K562 (cell line): Measurements from ENCODE around the gene KLHL20. TPM values are rescaled to one million over a fixed set of nuclear protein-coding genes. Genes with fewer than 3 reads are reported as not detected.
A peak's percentile ranks its signal among the peaks of the same experiment; 100 is the strongest.

Experiments used
- DNMT1 ChIP-seq: fragments of 450-650 bp; IDR thresholded peaks from 2 replicates; pipeline ENCODE4 v1.6.1; 2016; ENCODE audit warnings: antibody characterized with exemption, mild to moderate bottlenecking
- ELF2 ChIP-seq: fragments of 250-450 bp; sonication (Bioruptor Pico); IDR thresholded peaks from 2 replicates; pipeline ENCODE4 v1.5.0; 2021; ENCODE audit warnings: mild to moderate bottlenecking
- HDAC1 ChIP-seq, 2 experiments: fragments of 450-650 bp; IDR thresholded peaks; 2 replicates each; pipeline ENCODE4 v1.6.1; 2016 to 2017; ENCODE audit warnings: inconsistent platforms in 1 of 2, mild to moderate bottlenecking in 1 of 2, moderate library complexity in 1 of 2
- HNRNPL ChIP-seq: fragments of 200-400 bp; formaldehyde crosslinking; IDR thresholded peaks from 2 replicates; pipeline ENCODE4 v1.6.1; 2017; ENCODE audit warnings: low read depth, mild to moderate bottlenecking, low read length
- MAFK ChIP-seq: IDR thresholded peaks from 2 replicates; pipeline ENCODE4 v1.6.1; 2011; ENCODE audit warnings: low read length, improper control_type of control experiment
- MAZ ChIP-seq, 2 experiments: fragments of 450-650 bp in 1 of 2; sonication (generic) in 1 of 2; formaldehyde crosslinking; IDR thresholded peaks in 1 of 2; conservative IDR thresholded peaks in 1 of 2; 2 replicates each; pipeline versions ENCODE4 v1.4.0 to v1.5.0; 2020; ENCODE audit warnings: mild to moderate bottlenecking in 1 of 2, missing genetic modification reagents in 1 of 2
- NR2C2 ChIP-seq, 2 experiments: fragments of 200-800 bp in 1 of 2; sonication (Bioruptor generic) in 1 of 2; sonication (generic) in 1 of 2; formaldehyde crosslinking in 1 of 2; IDR thresholded peaks; 2 replicates each; pipeline versions ENCODE4 v1.6.1 to v1.8.0; 2016 to 2022; ENCODE audit warnings: mild to moderate bottlenecking in 1 of 2, missing compliant biosample characterization in 1 of 2, missing genetic modification characterization in 1 of 2, missing genetic modification reagents in 1 of 2
- PHF20 ChIP-seq: fragments of 450-650 bp; IDR thresholded peaks from 2 replicates; pipeline ENCODE4 v1.6.1; 2018; ENCODE audit not compliant: partially characterized antibody
- RBFOX2 ChIP-seq: fragments of 200-400 bp; formaldehyde crosslinking; IDR thresholded peaks from 2 replicates; pipeline ENCODE4 v1.6.1; 2017; ENCODE audit warnings: low read depth, mild to moderate bottlenecking, low read length, moderate library complexity
- RFX1 ChIP-seq: fragments of 450-650 bp; IDR thresholded peaks from 2 replicates; pipeline ENCODE4 v1.6.1; 2016; ENCODE audit warnings: mild to moderate bottlenecking, moderate library complexity
- SMAD2 ChIP-seq: fragments of 150-350 bp; IDR thresholded peaks from 2 replicates; pipeline ENCODE4 v1.6.1; 2014; ENCODE audit warnings: low read depth, mild to moderate bottlenecking, low read length
- ZNF174 ChIP-seq: fragments of 250-450 bp; sonication (Bioruptor Pico); IDR thresholded peaks from 2 replicates; pipeline ENCODE4 v1.4.0; 2020; ENCODE audit warnings: mild to moderate bottlenecking
- ZNF224 ChIP-seq: sonication (generic); formaldehyde crosslinking; IDR thresholded peaks from 2 replicates; pipeline ENCODE4 v1.8.0; 2022; ENCODE audit warnings: mild to moderate bottlenecking, missing genetic modification reagents
- ZNF239 ChIP-seq: fragments of 250-450 bp; sonication (Bioruptor Pico); IDR thresholded peaks from 2 replicates; pipeline ENCODE4 v1.4.0; 2020; ENCODE audit warnings: mild to moderate bottlenecking
- ZNF431 ChIP-seq: sonication (generic); formaldehyde crosslinking; IDR thresholded peaks from 2 replicates; pipeline ENCODE4 v1.8.0; 2022; ENCODE audit warnings: mild to moderate bottlenecking, missing genetic modification reagents
- ZNF561 ChIP-seq: fragments of 450-650 bp; formaldehyde crosslinking; conservative IDR thresholded peaks from 2 replicates; pipeline ENCODE4 v1.4.0; 2020; ENCODE audit warnings: mild to moderate bottlenecking, moderate library complexity
- polyA plus RNA-seq, 8 experiments: library from polyadenylated mRNA; depleted of rRNA in 4 of 8; stranded (reverse) in 5 of 8; unstranded in 3 of 8; fragments of >200 nt; fragmentation: Nextera tagmentation in 2 of 8; fragmentation: Illumina TruSeq in 1 of 8; extraction: Ambion mirVana in 2 of 8; extraction: Trizol in 1 of 8; gene quantifications; 2 replicates each; pipeline versions ENCODE4 v1.2.1 to v1.2.3, GENCODE V29; 2011 to 2014; ENCODE audit warnings: inconsistent platforms in 1 of 8, missing spikeins in 1 of 8
- total RNA-seq, 7 experiments: library from RNA; depleted of rRNA in 6 of 7; stranded (reverse); fragments of >200 nt in 6 of 7; fragmentation: Illumina TruSeq in 2 of 7; extraction: Trizol in 2 of 7; gene quantifications; 2 replicates each; pipeline versions ENCODE4 v1.2.1 to v1.2.3, GENCODE V29; 2011 to 2021; ENCODE audit warnings: low replicate concordance in 1 of 7
- TF ChIP-seq, protein P1 (sequence below): fragments of 450-650 bp; IDR thresholded peaks from one replicate; pipeline ENCODE4 v1.6.1; 2018; ENCODE audit warnings: mild to moderate bottlenecking, moderate library complexity; ENCODE audit not compliant: partially characterized antibody
- TF ChIP-seq, protein P2 (sequence below): sonication (generic); formaldehyde crosslinking; IDR thresholded peaks from 2 replicates; pipeline ENCODE4 v1.8.0; 2022; ENCODE audit warnings: mild to moderate bottlenecking, missing genetic modification reagents, borderline replicate concordance
- TF ChIP-seq, protein P3 (sequence below): fragments of 250-450 bp; sonication (Bioruptor Pico); IDR thresholded peaks from 2 replicates; pipeline ENCODE4 v1.4.0; 2020

Gene KLHL20
- total and polyA plus RNA-seq, 9 of the 15 experiments (the other 6 are each of a cell fraction or from before 2014, with no cell fraction given): 8.9 to 23.2 (median 16.8) TPM

DNA sequence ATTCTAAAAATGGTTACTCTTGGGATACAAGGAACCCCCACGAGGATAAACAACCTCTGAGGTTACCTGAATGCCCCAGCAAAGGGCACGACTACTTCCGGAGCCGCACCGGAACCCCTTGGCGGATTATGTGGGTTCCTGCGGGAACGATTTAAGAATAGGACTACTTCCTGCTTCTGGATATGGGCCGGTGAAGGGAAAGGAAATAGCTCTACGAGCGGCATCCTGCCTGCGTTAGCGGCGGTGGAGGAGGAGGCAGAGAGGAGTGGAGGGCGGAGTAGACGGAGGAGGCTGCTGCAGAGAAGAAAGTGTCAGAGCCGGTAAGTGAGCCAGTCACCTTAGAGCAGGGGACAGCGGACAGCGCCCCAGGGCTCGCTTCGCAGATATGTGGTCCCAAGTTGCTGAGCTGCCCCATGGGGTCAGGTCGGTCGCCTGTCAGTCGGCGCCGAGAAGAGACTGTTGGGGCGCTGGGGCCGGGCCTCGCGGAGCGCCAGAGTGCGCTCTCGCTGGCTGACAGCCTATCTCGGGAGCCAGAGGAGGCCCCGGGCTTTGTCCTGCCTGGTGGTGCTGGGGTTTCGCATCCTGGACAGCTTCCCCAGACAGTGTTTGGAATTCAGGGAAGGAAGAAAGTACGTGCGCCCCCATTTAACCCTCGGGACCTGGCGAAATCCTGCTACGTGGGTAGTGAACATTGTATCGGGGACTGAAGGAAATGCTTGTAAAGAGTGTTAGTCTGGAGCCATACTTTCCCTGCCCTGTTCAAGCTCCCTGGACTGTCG, at the start of gene KLHL20 (continued):
- TF ChIP-seq, protein P1, sequence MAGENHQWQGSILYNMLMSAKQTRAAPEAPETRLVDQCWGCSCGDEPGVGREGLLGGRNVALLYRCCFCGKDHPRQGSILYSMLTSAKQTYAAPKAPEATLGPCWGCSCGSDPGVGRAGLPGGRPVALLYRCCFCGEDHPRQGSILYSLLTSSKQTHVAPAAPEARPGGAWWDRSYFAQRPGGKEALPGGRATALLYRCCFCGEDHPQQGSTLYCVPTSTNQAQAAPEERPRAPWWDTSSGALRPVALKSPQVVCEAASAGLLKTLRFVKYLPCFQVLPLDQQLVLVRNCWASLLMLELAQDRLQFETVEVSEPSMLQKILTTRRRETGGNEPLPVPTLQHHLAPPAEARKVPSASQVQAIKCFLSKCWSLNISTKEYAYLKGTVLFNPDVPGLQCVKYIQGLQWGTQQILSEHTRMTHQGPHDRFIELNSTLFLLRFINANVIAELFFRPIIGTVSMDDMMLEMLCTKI: no peak
- TF ChIP-seq RBFOX2 (peak; percentile 93), DNMT1 (peak; percentile 33; the same call in 1 of the 2 replicates), PHF20 (peak; percentile 99), NR2C2 (CRISPR knock-in tag; IDR thresholded peaks at IDR 0.05) (peak; percentile 92), NR2C2 (tag; IDR thresholded peaks at IDR 0.05) (peak; percentile 99), HNRNPL (peak; percentile 55; the same call in 1 of the 2 replicates), SMAD2 (no peak), MAZ (CRISPR knock-in tag; conservative IDR thresholded peaks at IDR 0.05 in 1 of 2, IDR thresholded peaks at IDR 0.05 in 1 of 2) (peak; percentile 72 to 91), ZNF224 (CRISPR knock-in tag) (no peak), HDAC1 (IDR thresholded peaks at IDR 0.05) (peak; percentile 57 to 96; a peak in 3 of 4 replicates), MAFK (no peak), ELF2 (peak; percentile 94), ZNF561 (CRISPR knock-in tag) (no peak), RFX1 (no peak), ZNF431 (no peak; the same call in 1 of the 2 replicates), ZNF174 (CRISPR knock-in tag) (0 out of 2 replicates have a peak, but pooled peaks have one; percentile 68), ZNF239 (peak; percentile 61; the same call in 1 of the 2 replicates)
- TF ChIP-seq, protein P2, sequence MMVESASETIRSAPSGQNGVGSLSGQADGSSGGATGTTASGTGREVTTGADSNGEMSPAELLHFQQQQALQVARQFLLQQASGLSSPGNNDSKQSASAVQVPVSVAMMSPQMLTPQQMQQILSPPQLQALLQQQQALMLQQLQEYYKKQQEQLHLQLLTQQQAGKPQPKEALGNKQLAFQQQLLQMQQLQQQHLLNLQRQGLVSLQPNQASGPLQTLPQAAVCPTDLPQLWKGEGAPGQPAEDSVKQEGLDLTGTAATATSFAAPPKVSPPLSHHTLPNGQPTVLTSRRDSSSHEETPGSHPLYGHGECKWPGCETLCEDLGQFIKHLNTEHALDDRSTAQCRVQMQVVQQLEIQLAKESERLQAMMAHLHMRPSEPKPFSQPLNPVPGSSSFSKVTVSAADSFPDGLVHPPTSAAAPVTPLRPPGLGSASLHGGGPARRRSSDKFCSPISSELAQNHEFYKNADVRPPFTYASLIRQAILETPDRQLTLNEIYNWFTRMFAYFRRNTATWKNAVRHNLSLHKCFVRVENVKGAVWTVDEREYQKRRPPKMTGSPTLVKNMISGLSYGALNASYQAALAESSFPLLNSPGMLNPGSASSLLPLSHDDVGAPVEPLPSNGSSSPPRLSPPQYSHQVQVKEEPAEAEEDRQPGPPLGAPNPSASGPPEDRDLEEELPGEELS (CRISPR knock-in tag): no peak; the same call in 1 of the 2 replicates
- TF ChIP-seq, protein P3, sequence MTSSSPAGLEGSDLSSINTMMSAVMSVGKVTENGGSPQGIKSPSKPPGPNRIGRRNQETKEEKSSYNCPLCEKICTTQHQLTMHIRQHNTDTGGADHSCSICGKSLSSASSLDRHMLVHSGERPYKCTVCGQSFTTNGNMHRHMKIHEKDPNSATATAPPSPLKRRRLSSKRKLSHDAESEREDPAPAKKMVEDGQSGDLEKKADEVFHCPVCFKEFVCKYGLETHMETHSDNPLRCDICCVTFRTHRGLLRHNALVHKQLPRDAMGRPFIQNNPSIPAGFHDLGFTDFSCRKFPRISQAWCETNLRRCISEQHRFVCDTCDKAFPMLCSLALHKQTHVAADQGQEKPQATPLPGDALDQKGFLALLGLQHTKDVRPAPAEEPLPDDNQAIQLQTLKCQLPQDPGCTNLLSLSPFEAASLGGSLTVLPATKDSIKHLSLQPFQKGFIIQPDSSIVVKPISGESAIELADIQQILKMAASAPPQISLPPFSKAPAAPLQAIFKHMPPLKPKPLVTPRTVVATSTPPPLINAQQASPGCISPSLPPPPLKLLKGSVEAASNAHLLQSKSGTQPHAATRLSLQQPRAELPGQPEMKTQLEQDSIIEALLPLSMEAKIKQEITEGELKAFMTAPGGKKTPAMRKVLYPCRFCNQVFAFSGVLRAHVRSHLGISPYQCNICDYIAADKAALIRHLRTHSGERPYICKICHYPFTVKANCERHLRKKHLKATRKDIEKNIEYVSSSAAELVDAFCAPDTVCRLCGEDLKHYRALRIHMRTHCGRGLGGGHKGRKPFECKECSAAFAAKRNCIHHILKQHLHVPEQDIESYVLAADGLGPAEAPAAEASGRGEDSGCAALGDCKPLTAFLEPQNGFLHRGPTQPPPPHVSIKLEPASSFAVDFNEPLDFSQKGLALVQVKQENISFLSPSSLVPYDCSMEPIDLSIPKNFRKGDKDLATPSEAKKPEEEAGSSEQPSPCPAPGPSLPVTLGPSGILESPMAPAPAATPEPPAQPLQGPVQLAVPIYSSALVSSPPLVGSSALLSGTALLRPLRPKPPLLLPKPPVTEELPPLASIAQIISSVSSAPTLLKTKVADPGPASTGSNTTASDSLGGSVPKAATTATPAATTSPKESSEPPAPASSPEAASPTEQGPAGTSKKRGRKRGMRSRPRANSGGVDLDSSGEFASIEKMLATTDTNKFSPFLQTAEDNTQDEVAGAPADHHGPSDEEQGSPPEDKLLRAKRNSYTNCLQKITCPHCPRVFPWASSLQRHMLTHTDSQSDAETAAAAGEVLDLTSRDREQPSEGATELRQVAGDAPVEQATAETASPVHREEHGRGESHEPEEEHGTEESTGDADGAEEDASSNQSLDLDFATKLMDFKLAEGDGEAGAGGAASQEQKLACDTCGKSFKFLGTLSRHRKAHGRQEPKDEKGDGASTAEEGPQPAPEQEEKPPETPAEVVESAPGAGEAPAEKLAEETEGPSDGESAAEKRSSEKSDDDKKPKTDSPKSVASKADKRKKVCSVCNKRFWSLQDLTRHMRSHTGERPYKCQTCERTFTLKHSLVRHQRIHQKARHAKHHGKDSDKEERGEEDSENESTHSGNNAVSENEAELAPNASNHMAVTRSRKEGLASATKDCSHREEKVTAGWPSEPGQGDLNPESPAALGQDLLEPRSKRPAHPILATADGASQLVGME: peak; percentile 50; the same call in 1 of the 2 replicates
